ENCODE measurements around the gene PTMS.

PTMS gene

GRCh38 chr12:6791931-6792520, 25.9 kb downstream of the PTMS start:
- no peak for DNase-seq

- DNase-seq = no peak
Measured at GRCh38 chr12:6792522-6793201, 26.5 kb downstream of the PTMS start.

GRCh38 chr12:6795088-6795487, 28.9 kb downstream of the PTMS start:
- DNase-seq = no peak

GRCh38 chr12:6796576-6796975, 30.4 kb downstream of the PTMS start:
- no peak for DNase-seq

GRCh38 chr12:6799147-6799546, 33.0 kb downstream of the PTMS start:
- no peak for DNase-seq

- no peak for DNase-seq
Measured at GRCh38 chr12:6807170-6807569, 41.0 kb downstream of the PTMS start.

GRCh38 chr12:6809056-6809455, 42.9 kb downstream of the PTMS start:
- DNase-seq = no peak

GRCh38 chr12:6810758-6811157, 44.6 kb downstream of the PTMS start:
- DNase-seq = no peak

- DNase-seq = no peak
Measured at GRCh38 chr12:6813363-6813762, 47.2 kb downstream of the PTMS start.

- no peak for DNase-seq
Measured at GRCh38 chr12:6816598-6816997, 50.4 kb downstream of the PTMS start.

GRCh38 chr12:6817098-6817497, 50.9 kb downstream of the PTMS start:
- no peak for DNase-seq

- no peak for DNase-seq
Measured at GRCh38 chr12:6817662-6818157, 51.5 kb downstream of the PTMS start.

GRCh38 chr12:6818222-6818621, 52.1 kb downstream of the PTMS start:
- no peak for DNase-seq

GRCh38 chr12:6818645-6819044, 52.5 kb downstream of the PTMS start:
- DNase-seq = no peak

GRCh38 chr12:6819106-6820030, 53.2 kb downstream of the PTMS start:
- no peak for DNase-seq

- no peak for DNase-seq
Measured at GRCh38 chr12:6820166-6820565, 54.0 kb downstream of the PTMS start.
